GM19239 (cell line): ENCODE results near the gene RPS6KA5.
"Not testable (repeated sequence)": the region's sequence is repeated elsewhere in the genome, so short reads cannot be mapped to it uniquely, and the experiment has no call there.

Source experiments
- DNase-seq: peaks from one replicate; pipeline ENCODE4 v3.0.0; 2011; ENCODE audit warnings: low spot score; ENCODE audit not compliant: insufficient read length
- FAIRE-seq: peaks from 2 replicates; lab custom pipeline; 2011; peaks lifted over from hg19 to GRCh38; lab: Jason Lieb, UNC

Gene RPS6KA5

DNA sequence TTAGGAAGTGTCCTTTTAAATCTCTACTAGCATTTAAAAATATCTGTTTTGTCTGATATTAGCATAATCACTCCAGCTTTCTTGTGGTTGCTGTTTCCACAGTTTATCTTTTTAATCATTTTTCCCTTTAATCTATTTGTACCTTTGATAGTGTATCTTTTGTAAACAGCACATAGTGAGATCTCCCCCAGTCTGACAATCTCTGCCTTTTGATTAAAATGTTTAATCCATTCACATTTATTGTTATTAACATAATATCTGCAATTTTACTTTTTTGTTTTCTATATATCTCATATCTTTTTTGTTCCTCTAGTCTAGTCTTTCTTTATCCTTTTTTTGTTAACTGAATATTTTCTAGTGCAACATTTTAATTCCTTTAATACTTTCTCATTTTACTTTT lies 104.2 kb downstream of the RPS6KA5 start:
- no peak for FAIRE-seq
- DNase-seq: no peak

GRCh38 chr14:90953643-90954042 lies 106.8 kb downstream of the RPS6KA5 start:
- FAIRE-seq: not testable (repeated sequence)

GRCh38 chr14:90943367-90943766 lies 117.1 kb downstream of the RPS6KA5 start:
- DNase-seq: no peak
- FAIRE-seq: no peak

More at GRCh38 chr14:90953643-90954042, 106.8 kb downstream of the RPS6KA5 start:
- DNase-seq: not testable (repeated sequence)

DNA sequence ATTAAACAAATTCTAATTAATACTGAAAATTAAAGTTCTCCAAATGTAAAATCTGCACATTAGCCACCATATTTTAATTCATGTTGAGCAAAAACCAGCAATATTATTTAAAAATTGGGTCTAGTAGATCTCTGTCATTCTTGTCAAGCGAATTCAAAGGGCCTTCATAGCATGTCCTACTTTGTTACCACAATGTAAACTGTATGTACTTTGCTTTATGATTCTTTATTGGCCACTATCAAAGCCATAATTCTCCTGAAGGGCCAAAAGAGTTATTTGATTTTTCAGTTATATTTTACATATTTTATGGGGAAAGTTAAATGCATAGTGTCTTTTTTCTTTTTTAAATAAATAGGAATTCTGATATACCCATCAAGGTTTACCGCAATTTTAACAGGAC lies 117.9 kb downstream of the RPS6KA5 start:
- FAIRE-seq (no peak), DNase-seq (no peak)

DNA sequence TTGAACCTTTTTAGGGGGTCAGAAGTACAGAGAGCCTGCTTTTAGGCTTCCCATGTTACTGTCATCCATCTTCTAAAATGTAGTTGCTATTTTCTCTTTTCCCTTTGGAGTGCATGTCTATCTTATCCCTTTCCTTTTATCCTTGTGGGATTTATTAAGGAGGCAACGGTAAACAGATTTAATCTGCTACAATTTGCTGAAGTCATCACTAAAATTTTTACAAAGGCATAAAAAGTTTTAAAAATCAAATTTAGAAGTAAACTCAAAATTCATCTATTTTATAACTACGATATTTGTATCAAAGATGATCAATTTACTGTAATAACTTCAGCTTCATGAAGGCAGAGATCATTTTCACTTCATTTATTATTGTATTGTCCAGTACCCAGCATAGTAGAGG lies 118.7 kb downstream of the RPS6KA5 start:
- FAIRE-seq (no peak), DNase-seq (no peak)

- DNase-seq (no peak), FAIRE-seq (no peak)
Observed at GRCh38 chr14:90940318-90940962, 120.0 kb downstream of the RPS6KA5 start.

- FAIRE-seq, DNase-seq: not testable (repeated sequence)
Observed at GRCh38 chr14:90939252-90939795, 121.1 kb downstream of the RPS6KA5 start.

- FAIRE-seq: no peak
- no peak for DNase-seq
Observed at GRCh38 chr14:90938615-90939014, 121.8 kb downstream of the RPS6KA5 start.

- FAIRE-seq (no peak), DNase-seq (no peak)
Observed at GRCh38 chr14:90936757-90937440, 123.5 kb downstream of the RPS6KA5 start.

- no peak for DNase-seq
- FAIRE-seq: no peak
Observed at GRCh38 chr14:90924621-90925340, 135.7 kb downstream of the RPS6KA5 start.

DNA sequence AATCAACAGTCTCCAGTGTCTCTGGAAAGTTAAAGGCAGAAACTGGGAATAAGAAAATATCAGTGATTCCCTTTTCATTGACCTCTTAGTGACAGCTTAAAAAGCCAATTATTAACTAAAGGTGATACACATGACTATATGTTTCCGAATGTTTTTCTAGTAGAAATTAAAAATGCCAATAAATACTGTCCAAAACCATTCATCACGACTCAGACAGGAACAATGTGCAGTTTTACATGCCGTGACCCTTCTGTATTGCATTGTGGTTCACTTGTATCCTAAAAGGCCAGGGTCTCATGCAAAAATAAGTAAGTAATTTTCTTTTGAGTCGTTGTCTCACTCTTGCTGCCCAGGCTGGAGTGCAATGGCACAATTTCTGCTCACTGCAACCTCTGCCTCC lies 138.3 kb downstream of the RPS6KA5 start:
- FAIRE-seq (no peak), DNase-seq (no peak)

GRCh38 chr14:90911121-90911520 lies 149.3 kb downstream of the RPS6KA5 start:
- FAIRE-seq (no peak), DNase-seq (no peak)

GRCh38 chr14:90907178-90907577 lies 153.3 kb downstream of the RPS6KA5 start:
- FAIRE-seq: peak; percentile 4
- DNase-seq: no peak

GRCh38 chr14:90905531-90905930 lies 154.9 kb downstream of the RPS6KA5 start:
- DNase-seq: peak; percentile 4
- FAIRE-seq: peak; percentile 33

- peak; percentile 86 for FAIRE-seq
- DNase-seq: peak; percentile 20
Observed at GRCh38 chr14:90903101-90903500, 157.3 kb downstream of the RPS6KA5 start.

DNA sequence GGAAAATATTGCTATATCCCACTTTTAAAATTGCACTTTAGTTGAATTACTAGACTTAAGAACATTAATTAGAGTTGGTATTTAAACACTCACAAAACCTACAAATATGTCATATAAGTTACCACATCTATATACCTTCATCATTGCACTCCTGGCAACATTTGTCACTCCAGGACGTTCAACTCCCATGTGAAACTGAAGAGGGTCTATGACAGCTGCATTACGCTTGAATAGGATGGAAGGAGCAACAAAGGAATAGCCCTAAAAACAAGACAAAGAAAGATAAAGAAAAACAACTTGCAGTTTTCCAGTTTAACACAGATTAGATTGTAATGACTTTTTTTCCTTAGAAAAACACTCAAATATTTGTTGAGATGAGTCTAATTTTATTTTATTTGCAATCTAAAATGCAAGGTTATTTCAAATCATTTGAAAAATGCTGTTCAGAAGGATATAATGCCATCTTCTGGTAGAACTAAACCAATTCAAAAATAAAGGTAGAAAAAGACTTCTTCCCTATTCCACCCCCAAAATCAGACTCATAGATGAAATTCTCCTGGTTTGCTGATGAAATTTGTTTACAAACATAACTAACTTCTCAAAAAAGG lies 159.9 kb downstream of the RPS6KA5 start:
- DNase-seq (no peak), FAIRE-seq (no peak)

- FAIRE-seq (no peak), DNase-seq (no peak)
Observed at GRCh38 chr14:90897022-90897421, 163.4 kb downstream of the RPS6KA5 start.

DNA sequence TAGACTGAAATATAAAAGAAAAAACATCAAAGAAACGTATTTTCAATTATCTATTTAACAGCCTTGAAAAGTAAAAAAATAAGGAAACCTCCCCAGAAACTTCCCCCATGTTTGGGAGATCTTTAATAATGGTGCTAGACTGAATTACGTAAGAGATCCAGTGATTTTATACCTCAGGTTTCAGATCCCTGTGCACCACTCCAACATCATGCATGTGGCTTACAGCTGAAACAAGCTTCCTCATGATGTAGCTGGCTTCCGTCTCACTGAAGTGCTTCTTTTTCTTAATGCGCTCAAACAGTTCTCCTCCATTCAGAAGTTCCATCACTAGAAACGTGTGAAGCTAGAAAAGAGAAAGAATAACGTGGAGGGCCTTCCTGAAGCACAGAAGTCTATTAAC lies 166.2 kb downstream of the RPS6KA5 start:
- DNase-seq (no peak), FAIRE-seq (no peak)

- FAIRE-seq: no peak
Observed at GRCh38 chr14:90893510-90893909, 166.9 kb downstream of the RPS6KA5 start.

DNA sequence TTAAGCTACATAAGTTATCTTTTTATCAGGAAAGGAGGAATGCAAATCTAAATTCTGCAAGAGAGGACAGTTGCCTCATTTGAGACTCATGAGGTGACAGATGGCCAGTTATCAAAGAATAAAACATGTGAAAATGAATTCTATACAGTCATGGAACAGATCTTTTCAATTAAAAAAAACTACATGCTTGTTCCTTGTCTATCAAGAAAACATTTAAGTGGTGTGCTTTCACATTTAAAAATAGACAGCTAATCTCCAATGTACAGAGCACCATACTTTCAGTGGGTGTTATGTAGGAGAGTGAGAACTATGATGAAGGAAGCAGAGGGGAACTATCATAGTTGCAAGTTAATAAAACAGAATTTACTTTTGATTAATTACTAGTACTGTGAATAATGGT lies 167.5 kb downstream of the RPS6KA5 start:
- no peak for DNase-seq
- no peak for FAIRE-seq

More at GRCh38 chr14:90893510-90893909, 166.9 kb downstream of the RPS6KA5 start:
- no peak for DNase-seq
